Neural progenitor cell (in vitro differentiated cells): ENCODE data around the gene GTF3C2. TPM values are rescaled to one million over a fixed set of nuclear protein-coding genes. Genes with fewer than 3 reads are reported as not detected.

Experiments used
- DNase-seq: peaks from one replicate; pipeline ENCODE4 v3.0.0-alpha.2; 2016; ENCODE audit warnings: low spot score
- H2AFZ ChIP-seq: fragments of 200-600 bp; sonication (generic); replicated peaks from 2 replicates; pipeline ENCODE4 v1.6.1; 2016; ENCODE audit warnings: antibody characterized with exemption
- H3F3A ChIP-seq: fragments of 200-600 bp; sonication (generic); 2 replicates; pipeline ENCODE4 v1.6.1; 2016; ENCODE audit warnings: antibody characterized with exemption, low read depth
- H3K27ac ChIP-seq: fragments of 200-600 bp; sonication (generic); 2 replicates; pipeline ENCODE4 v1.5.1; 2016; ENCODE audit warnings: mild to moderate bottlenecking
- H3K27me3 ChIP-seq: fragments of 200-600 bp; sonication (generic); 2 replicates; pipeline ENCODE4 v1.6.1; 2016; ENCODE audit warnings: mild to moderate bottlenecking, moderate library complexity
- H3K36me3 ChIP-seq: fragments of 200-600 bp; sonication (generic); 2 replicates; pipeline ENCODE4 v1.5.1; 2016
- H3K4me1 ChIP-seq: fragments of 200-600 bp; sonication (generic); 2 replicates; pipeline ENCODE4 v1.6.1; 2016; ENCODE audit warnings: mixed run types
- H3K4me2 ChIP-seq: fragments of 200-600 bp; sonication (generic); 2 replicates; pipeline ENCODE4 v1.6.1; 2016
- H3K4me3 ChIP-seq: fragments of 200-600 bp; sonication (generic); 2 replicates; pipeline ENCODE4 v1.5.1; 2016
- H3K79me2 ChIP-seq: fragments of 200-600 bp; sonication (generic); 2 replicates; pipeline ENCODE4 v1.6.1; 2016; ENCODE audit warnings: low read depth
- H3K9ac ChIP-seq: fragments of 200-600 bp; sonication (generic); 2 replicates; pipeline ENCODE4 v1.6.1; 2016
- H3K9me3 ChIP-seq: fragments of 200-600 bp; sonication (generic); 2 replicates; pipeline ENCODE4 v1.5.1; 2016; ENCODE audit warnings: low read depth
- H4K20me1 ChIP-seq: fragments of 200-600 bp; sonication (generic); 2 replicates; pipeline ENCODE4 v1.6.1; 2016; ENCODE audit warnings: low read depth
- H3K27ac Mint-ChIP-seq: 3 replicates; pipeline ENCODE4 v1.8.0; 2021; ENCODE audit warnings: mixed read lengths
- H3K27me3 Mint-ChIP-seq: 2 replicates; pipeline ENCODE4 v1.8.0; 2022; ENCODE audit warnings: low read depth, mild to moderate bottlenecking, inconsistent platforms, moderate library complexity, mixed read lengths; ENCODE audit not compliant: insufficient read depth
- H3K36me3 Mint-ChIP-seq: 3 replicates; pipeline ENCODE4 v1.8.0; 2021; ENCODE audit warnings: mixed read lengths
- H3K4me1 Mint-ChIP-seq: 3 replicates; pipeline ENCODE4 v1.8.0; 2021; ENCODE audit warnings: mixed read lengths
- H3K4me3 Mint-ChIP-seq: 3 replicates; pipeline ENCODE4 v1.8.0; 2021; ENCODE audit warnings: mild to moderate bottlenecking, moderate library complexity, mixed read lengths
- H3K9me3 Mint-ChIP-seq: 3 replicates; pipeline ENCODE4 v1.8.0; 2020; ENCODE audit warnings: mixed read lengths
- CTCF ChIP-seq: fragments of 200-600 bp; sonication (generic); IDR thresholded peaks from 2 replicates; pipeline ENCODE4 v1.5.1; 2017; ENCODE audit warnings: antibody characterized with exemption, mild to moderate bottlenecking
- EZH2 ChIP-seq: fragments of 200-600 bp; sonication (generic); IDR thresholded peaks from 2 replicates; pipeline ENCODE4 v1.6.1; 2017; ENCODE audit warnings: antibody characterized with exemption, mild to moderate bottlenecking, moderate library complexity
- EZH2phosphoT487 ChIP-seq: fragments of 200-600 bp; sonication (generic); IDR thresholded peaks from 2 replicates; pipeline ENCODE4 v1.6.1; 2017; ENCODE audit warnings: antibody characterized with exemption
- total RNA-seq: library from RNA; depleted of rRNA; stranded (reverse); fragments of >200 nt; gene quantifications from 2 replicates; pipeline ENCODE4 v1.2.3, GENCODE V29; 2015; ENCODE audit warnings: low replicate concordance

The GTF3C2 gene
- total RNA-seq, 1 donor from 2014 or later = 57.3 TPM

- H2AFZ ChIP-seq = no peak within 1 kb of the TSS
- no peaks in the 10 kb centered on the region for H3K9me3 Mint-ChIP-seq
- H3K4me1 Mint-ChIP-seq = no peaks in the 10 kb centered on the region
- peaks cover 49% of the 10 kb centered on the region for H3K27me3 ChIP-seq
- no peak within 1 kb of the TSS for H3K27ac ChIP-seq
- DNase-seq = peak; percentile 88
- H3K9me3 ChIP-seq = no peaks in the 10 kb centered on the region
- peaks cover 31% of the 10 kb centered on the region for H3K27me3 Mint-ChIP-seq
- peaks cover 12% of the 10 kb centered on the region for H3K4me1 ChIP-seq
- no peaks in the 10 kb centered on the region for H3K36me3 ChIP-seq
- peak within 1 kb of the TSS; percentile 30 for H3K4me3 Mint-ChIP-seq
- H3K4me3 ChIP-seq = peak within 1 kb of the TSS; percentile 17
- no peak within 1 kb of the TSS for H3K9ac ChIP-seq
- H3K27ac Mint-ChIP-seq = no peak within 1 kb of the TSS
- peak within 1 kb of the TSS; percentile 70 for H3K4me2 ChIP-seq
- peaks cover 40% of the 10 kb centered on the region for H4K20me1 ChIP-seq
- H3K79me2 ChIP-seq = no peaks in the 10 kb centered on the region
- TF ChIP-seq EZH2phosphoT487 (no peak), EZH2 (no peak), CTCF (no peak)
- H3K36me3 Mint-ChIP-seq = peaks cover 5% of the 10 kb centered on the region
- peaks cover 12% of the 10 kb centered on the region for H3F3A ChIP-seq
These were observed 48.1 kb downstream of the GTF3C2 start, which contains the start of gene UCN for GRCh38 chr2:27308359-27308881. Gene UCN, minus strand, starts transcription at chr2:27308445. Its CDS starts 550 bp downstream, at chr2:27307895.

DNA sequence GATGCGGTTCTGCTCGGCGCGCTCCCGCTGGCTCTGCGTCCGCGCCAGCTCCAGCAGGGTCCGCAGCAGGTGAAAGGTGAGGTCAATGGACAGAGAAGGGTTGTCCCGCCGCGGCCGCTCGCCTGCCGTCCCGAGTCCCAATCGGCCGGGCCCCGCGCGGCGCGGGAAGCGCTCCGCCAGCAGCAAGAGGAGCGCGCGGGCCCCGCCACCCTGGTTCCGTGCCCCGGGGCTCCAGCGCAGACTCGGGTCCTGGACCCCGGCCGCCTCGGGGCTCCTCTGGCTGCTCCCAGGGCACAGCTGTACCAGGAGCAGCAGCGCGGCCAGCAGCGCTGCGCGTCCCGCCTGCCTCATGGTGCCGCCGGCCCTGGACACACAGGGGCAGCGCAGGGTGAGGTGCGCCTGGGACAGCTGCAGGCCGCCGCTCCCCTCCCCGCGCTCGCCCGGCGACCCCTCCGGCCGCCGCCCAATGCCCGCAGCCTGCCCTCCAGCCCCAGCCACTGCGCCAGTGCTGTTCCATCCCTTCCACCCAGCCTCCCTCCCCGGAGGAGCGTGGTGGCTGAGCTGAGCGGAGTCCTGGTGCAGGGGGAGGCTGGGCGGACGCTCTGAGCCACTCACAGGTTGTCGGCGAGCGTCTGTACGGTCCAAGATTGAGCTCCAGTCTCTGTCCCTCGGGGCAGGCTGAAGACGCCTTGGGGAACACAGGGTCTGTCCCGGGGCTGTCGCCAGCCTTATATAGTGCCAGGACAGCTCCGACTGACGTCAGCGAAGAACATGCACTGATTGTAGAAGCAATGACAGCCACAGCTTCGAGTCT is 48.8 kb downstream of the GTF3C2 start:
- H3K4me2 ChIP-seq = peak overlapping the region; percentile 70
- H3K9me3 Mint-ChIP-seq = no peaks in the 10 kb centered on the region
- H3K4me3 ChIP-seq = peak overlapping the region; percentile 17
- TF ChIP-seq CTCF = no peak
- TF ChIP-seq EZH2 = peak; percentile 92
- TF ChIP-seq EZH2phosphoT487 = peak; percentile 62
- peaks cover 37% of the 10 kb centered on the region for H4K20me1 ChIP-seq
- H3K4me3 Mint-ChIP-seq = peak overlapping the region; percentile 30
- H3K27me3 Mint-ChIP-seq = peaks cover 31% of the 10 kb centered on the region
- H3K79me2 ChIP-seq = no peaks in the 10 kb centered on the region
- H3K4me1 Mint-ChIP-seq = no peaks in the 10 kb centered on the region
- H3K36me3 ChIP-seq = no peaks in the 10 kb centered on the region
- no peak overlapping the region for H3K27ac ChIP-seq
- H3F3A ChIP-seq = peaks cover 12% of the 10 kb centered on the region
- H3K9me3 ChIP-seq = no peaks in the 10 kb centered on the region
- peaks cover 5% of the 10 kb centered on the region for H3K36me3 Mint-ChIP-seq
- H3K4me1 ChIP-seq = peaks cover 12% of the 10 kb centered on the region
- H2AFZ ChIP-seq = no peak overlapping the region
- peaks cover 49% of the 10 kb centered on the region for H3K27me3 ChIP-seq
- DNase-seq = peak; percentile 58
- H3K9ac ChIP-seq = no peak overlapping the region
- no peak overlapping the region for H3K27ac Mint-ChIP-seq

- H3K27me3 Mint-ChIP-seq = peaks cover 31% of the 10 kb centered on the region
- Histone ChIP-seq H3K27ac (no peak overlapping the region), H3K36me3 (no peaks in the 10 kb centered on the region), H3K9me3 (no peaks in the 10 kb centered on the region), H3K79me2 (no peaks in the 10 kb centered on the region), H3K27me3 (peaks cover 49% of the 10 kb centered on the region), H3F3A (peaks cover 12% of the 10 kb centered on the region), H3K4me2 (peak overlapping the region; percentile 70), H3K4me1 (peaks cover 12% of the 10 kb centered on the region), H3K9ac (no peak overlapping the region), H2AFZ (no peak overlapping the region), H3K4me3 (peak overlapping the region; percentile 17), H4K20me1 (peaks cover 37% of the 10 kb centered on the region)
- DNase-seq = no peak
- no peaks in the 10 kb centered on the region for H3K9me3 Mint-ChIP-seq
- no peaks in the 10 kb centered on the region for H3K4me1 Mint-ChIP-seq
- TF ChIP-seq CTCF (no peak), EZH2phosphoT487 (peak; percentile 45)
- H3K4me3 Mint-ChIP-seq = no peak overlapping the region
- peaks cover 5% of the 10 kb centered on the region for H3K36me3 Mint-ChIP-seq
- no peak overlapping the region for H3K27ac Mint-ChIP-seq
These were observed 49.3 kb downstream of the GTF3C2 start for GRCh38 chr2:27307287-27307544.
